HUES64 (cell line): ENCODE results near the gene C19orf33.

Experiments
- H3K27ac ChIP-seq: 2 replicates; pipeline ENCODE4 v1.7.0; 2013; ENCODE audit warnings: low read depth, low read length, inconsistent platforms
- H3K27me3 ChIP-seq: 2 replicates; pipeline ENCODE4 v1.6.1; 2013; ENCODE audit warnings: mild to moderate bottlenecking, low read length; ENCODE audit not compliant: insufficient read depth
- H3K36me3 ChIP-seq: 2 replicates; pipeline ENCODE4 v1.6.1; 2013; ENCODE audit warnings: mild to moderate bottlenecking, low read length; ENCODE audit not compliant: insufficient read depth
- H3K4me1 ChIP-seq: 2 replicates; pipeline ENCODE4 v1.6.1; 2013; ENCODE audit warnings: mild to moderate bottlenecking, low read length, moderate library complexity; ENCODE audit not compliant: insufficient read depth
- H3K4me3 ChIP-seq: 2 replicates; pipeline ENCODE4 v1.5.1; 2013; ENCODE audit warnings: mild to moderate bottlenecking, low read length, moderate library complexity
- H3K9ac ChIP-seq: 2 replicates; pipeline ENCODE4 v1.6.1; 2013; ENCODE audit warnings: mild to moderate bottlenecking, low read depth, low read length
- H3K9me3 ChIP-seq: 2 replicates; pipeline ENCODE4 v1.6.1; 2013; ENCODE audit warnings: low read depth, low read length; ENCODE audit not compliant: insufficient read depth
- WGBS: fragments of 150-250, 120-280 bp; methylation state at CpG from one replicate; pipeline ENCODE4 v1.1.7; 2013; ENCODE audit warnings: missing lambda C conversion rate; 5-methylcytosine and 5-hydroxymethylcytosine counted together

C19orf33 gene

GRCh38 chr19:38351865-38352395 is 47.9 kb downstream of the C19orf33 start:
- Histone ChIP-seq H3K4me1 (no peaks in the 10 kb centered on the region), H3K4me3 (no peak overlapping the region), H3K27ac (no peak overlapping the region), H3K9ac (no peak overlapping the region; the same call in 1 of the 2 replicates), H3K27me3 (peaks cover 3% of the 10 kb centered on the region; the same call in 1 of the 2 replicates), H3K36me3 (no peaks in the 10 kb centered on the region), H3K9me3 (no peaks in the 10 kb centered on the region)
- 78% methylated on average over 9 of the region's 9 CpGs for WGBS

DNA sequence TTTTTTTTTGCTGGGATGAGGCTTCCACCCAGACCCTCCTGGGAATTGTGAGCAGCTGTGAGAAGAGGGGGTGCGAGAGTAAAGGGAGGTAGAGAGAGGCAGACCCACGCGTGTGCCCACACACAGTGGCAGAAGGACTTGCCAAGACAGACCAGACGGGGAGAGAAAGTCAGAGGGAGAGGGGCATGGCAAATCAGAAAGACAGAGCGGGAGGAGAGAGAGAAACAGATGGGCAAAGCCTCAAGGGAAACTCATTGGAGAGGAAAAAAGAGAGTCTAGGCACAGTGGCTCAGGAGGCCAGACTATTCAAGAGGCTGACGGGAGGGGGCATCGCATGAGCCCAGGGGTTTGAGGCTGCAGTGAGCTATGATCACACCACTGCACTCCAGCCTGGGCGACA is 48.6 kb downstream of the C19orf33 start:
- Histone ChIP-seq H3K27me3 (peaks cover 5% of the 10 kb centered on the region), H3K4me3 (no peak overlapping the region), H3K36me3 (no peaks in the 10 kb centered on the region), H3K9me3 (no peaks in the 10 kb centered on the region), H3K27ac (no peak overlapping the region), H3K4me1 (no peaks in the 10 kb centered on the region), H3K9ac (no peak overlapping the region)
- WGBS = 88% methylated on average over 7 of the region's 8 CpGs
